NCI-H82 treated with DMSO at 0.1 percent for 48 hours (cell line): ENCODE measurements around the gene RALA.
"Not testable (repeated sequence)": the region's sequence is repeated elsewhere in the genome, so short reads cannot be mapped to it uniquely, and the experiment has no call there.

Experiments
- DNase-seq: peaks from one replicate; lab custom pipeline; 2025; ENCODE audit not compliant: unreplicated experiment; lab: John Stamatoyannopoulos, UW

RALA gene

DNA sequence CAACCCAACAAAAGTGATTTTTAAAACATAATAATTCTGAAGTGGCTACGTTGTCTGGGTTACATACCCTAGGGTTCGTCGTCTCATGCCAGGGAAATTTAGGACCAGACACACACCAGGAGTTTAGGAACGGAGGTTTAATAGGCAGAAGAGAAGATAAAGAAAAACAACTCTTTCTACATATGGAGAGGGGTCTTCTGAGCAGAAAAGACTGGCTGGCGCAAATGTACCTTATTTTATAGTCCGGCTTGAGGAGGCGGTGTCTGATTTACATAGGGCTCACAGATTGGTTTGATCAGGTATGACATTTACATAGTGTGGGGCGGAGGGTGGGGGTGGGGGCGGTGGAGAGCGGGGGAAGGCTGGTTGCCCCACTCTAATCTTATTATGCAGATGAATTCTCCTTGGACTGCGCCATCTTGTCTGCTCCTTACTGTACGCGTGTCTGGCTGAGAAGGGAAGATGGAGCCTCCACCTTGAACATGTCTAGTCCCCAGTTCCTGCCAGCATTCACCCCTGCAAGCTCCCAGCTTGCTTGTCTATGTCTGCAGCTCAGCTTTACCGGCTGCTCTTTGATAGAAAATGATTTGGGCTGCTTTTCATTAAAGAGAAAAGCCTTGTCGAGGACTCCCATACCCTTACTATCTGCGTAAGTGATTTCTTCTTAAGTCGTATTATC, 98.7 kb downstream of the RALA start:
- peak; percentile 92 for DNase-seq

DNA sequence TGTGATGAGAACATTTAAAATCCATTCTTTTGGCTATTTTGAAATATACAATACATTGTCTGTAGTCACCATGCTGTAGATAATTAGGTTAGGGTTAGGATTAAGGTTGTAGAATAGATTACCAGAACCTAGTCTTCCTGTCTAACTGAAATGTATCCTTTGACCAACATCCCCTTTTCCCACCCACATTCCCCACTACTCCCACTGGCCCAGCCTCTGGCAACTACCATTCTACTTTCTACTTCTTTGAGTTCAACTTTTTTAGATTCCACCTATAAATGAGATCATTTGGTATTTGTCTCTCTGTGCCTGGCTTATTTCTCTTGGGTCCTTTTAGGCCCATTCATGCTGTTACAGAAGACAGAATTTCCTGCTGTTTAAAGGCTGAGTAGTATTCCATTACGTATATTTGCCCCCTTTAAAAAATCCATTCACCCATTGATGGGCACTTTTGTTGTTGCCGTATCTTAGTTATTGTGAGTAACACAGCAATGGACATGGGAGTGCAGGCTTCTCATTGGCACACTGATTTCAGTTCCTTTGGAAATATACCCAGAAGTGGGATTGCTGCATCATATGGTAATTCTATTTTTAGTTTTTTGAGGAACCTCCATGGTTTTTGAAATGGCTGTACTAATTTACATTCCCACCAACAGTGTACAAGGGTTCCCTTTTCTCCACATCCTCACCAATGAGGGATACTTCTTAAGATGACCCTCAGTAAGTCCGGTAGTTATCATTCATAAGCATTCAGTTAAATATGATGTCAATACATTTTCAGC, 104.0 kb downstream of the RALA start:
- no peak for DNase-seq

DNA sequence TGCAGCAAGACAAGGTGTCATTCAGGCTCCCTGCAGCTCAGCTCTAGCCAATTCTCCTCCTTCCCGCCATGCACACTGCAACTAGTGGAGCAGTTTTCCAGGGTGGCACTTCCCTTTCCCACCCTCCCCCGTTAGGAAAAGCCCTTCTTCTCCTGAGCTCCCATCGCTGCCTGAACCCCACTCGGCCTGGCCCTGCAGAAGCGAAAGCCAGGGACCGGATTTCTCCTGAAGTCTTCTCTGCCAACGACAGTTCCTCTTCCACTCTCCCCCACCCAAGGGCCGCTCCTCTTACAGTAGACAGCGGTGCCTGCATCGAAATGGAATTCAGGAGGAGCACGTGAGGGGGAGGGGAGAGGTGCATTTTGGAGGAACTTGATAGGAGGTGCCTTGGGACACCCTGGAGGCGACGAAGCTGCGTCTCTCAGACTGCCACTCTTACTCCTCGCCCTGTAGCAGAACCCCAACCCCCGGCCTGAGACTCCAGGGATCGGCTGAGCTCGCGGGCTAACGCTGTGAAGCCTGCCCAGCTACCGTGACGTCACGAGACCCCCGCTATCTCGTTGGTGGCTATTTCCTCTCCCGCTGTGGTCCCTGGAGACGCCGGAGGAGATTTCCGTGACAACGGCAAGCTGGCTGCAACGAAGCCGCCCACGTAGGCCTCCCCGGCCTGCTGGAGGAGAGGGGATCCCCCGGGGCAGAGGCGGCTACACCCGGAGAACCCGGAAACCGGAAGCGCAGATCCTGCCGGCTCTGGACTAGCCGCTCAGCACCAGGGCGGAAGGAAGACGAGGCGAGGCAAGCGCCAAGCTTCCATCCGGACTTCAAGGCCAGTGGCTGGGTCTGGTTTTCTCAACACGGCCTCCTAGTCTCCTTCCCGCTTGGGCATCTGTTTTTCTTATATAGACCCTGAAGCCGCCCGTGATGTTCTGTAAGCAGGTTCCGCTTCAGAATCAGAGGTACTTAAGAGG, 109.7 kb downstream of the RALA start:
- DNase-seq: peak; percentile 90

DNA sequence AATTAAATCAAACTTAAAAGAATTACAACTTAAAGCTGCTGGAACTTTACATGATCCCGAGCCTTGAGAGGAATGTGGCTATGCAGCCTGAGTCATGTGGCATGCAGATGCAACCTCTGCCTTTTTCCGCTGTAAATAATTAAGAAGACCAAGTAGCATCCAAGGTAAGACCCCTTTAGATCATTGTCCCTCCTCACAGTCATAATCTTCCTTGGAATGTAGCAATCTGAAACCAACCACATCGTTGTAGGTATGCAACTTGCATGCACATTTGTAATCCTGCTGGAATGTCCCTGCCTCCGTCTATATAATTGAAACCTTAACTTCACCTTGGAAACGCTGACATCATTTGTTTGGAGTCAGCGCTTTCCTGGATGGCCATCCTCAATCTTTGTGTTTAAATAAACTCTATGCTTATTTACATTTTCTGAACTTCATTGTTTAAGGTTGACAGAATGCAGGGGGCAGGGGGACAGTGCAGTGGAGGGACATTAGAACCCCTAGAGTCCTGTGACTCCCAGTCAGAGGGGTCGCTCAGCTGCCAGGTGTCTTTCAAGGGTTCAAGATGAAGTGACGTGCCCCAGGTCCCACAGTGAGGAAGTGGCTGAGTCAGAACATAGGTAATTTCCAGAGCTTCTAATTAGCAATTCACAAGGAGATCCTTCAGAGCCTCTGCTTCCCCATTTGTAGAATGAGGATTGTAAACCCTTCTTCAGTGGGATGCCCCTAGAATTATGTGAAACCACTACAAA, 110.7 kb downstream of the RALA start:
- peak; percentile 4 for DNase-seq

DNA sequence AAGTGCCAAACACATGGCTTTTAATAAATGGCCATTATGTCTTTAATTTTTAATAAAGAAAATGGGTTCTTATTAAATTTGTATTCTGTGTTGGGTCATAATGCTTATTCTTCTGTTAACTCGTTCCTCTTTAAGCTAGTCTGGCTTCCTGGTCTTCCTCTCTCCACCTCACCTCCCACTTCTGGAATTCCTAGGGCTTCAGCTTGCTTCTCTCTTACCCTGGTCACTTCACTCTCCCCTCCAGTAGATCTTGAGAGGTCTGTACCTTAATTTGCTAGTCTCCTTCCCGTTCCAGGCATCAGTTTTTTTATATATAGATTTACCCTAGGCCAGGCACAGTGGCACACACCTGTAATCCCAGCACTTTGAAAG, 111.2 kb downstream of the RALA start:
- no peak for DNase-seq

DNA sequence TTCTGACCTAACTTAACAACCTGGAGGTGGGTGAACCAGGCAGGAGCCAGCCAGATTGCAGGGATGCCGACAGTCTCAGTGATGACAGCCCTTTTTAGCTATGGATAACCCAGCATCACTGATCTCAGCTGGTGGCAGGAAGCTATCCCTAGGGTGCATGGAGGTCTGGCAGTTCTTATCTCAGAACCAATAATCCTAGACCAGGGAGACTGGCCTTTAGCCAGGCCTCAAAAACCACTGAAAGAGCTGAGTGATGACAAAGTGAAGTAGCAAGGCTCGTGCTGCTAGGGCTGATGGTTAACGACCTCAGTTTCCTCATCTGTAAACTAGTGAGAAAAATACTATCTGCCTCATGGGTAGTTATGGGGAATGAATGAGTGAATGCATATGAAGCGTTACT, 112.5 kb downstream of the RALA start:
- DNase-seq: no peak

DNA sequence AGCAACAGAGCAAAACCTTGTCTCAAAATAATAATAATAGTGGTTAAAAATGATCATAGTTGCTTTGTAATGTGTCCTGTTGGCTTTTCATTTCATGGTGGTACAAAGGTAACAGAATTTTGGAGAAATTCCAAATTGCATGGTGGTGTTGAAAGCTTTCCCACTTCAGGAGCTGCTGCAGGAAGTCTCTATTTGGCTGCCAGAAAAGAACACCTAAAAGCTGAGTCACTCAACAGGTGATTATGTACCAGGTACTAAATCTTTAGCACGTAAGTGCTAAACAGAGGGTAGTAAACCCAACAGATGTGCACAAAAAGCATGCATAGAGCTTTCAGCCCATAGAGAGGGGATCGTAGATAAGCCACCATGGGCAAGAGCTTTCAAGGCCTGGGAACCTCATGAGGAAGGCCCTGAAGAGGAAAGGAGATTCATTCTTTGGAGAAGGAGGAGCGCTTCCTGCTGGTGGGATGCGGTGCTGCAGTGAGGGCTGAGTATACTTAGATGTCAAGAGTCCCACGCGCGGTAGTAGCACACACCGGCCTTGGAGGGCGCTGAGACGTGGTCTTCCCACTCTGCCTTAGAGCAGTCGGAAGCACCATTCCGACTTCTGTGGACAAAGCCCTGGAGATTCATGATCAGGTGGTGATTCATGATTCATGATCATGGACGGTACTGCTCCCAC, 118.7 kb downstream of the RALA start:
- no peak for DNase-seq

DNA sequence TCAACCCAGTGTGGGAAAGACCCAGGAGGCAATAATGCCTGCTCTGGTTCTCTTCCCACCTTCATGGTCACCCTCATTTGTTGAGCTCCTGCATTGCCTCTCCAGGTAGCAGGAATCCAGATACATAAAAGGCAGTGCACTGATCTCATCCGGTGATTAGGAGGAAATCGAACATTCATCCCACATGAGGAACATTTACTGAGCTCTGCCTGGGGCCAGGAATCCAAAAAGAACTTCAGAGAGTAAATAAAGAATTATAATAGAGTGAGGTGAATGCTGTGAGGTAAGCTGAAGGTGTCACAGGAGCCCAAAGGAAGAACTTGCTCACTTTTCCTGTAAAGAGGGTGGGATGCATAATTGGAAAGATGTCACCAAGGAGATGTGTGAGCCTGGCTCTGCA, 121.2 kb downstream of the RALA start:
- DNase-seq: no peak

DNA sequence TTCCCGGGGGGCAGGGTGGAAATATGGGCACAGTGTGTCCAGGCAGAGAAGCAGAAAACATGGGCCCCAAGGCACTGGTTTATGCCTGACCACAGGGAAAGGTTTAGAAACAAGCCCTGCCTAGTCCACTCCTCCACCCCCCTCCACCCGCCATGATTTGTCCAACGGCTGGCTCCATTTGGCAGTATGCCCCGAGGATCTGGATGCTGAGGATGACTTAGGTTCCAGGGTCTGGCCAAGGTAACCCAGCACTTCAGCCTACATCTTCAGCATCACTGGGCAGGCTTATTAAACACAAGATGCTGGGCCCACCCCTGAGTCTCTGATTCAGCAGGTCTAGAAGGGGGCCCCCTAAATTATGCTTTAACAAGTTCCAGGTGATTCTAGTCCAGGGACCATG, 121.9 kb downstream of the RALA start:
- DNase-seq: no peak

DNA sequence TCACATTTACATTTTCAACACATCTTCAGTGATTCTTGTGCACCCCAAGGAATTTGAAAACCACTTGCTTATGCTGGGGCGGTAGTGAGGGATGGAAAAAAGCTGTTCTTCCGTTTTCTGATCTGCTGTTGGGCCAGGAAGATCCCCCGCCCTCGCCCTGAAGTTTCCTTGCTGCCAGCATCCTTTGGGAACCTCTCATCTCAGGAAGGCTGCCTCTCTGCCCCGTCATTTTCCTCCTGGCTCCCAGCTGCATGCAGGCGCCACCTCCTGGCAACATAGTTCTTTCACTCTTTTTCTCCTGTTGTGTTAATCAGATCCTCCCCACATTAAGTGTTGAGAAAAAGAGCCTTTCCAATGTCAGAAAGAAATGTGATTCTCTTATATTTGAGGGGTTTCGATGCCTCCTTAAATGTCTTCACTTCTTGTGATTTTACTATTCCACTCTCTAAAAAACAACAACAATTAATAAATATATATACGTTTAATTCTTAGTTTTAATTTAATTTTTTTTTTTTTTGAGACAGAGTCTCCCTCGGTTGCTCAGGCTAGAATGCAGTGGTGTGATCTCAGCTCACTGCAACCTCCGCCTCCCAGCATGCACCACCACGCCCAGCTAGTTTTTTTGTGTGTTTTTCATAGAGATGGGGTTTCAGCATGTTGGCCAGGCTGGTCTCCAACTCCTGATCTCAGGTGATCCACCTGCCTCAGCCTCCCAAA, 122.9 kb downstream of the RALA start:
- DNase-seq: peak; percentile 65

DNA sequence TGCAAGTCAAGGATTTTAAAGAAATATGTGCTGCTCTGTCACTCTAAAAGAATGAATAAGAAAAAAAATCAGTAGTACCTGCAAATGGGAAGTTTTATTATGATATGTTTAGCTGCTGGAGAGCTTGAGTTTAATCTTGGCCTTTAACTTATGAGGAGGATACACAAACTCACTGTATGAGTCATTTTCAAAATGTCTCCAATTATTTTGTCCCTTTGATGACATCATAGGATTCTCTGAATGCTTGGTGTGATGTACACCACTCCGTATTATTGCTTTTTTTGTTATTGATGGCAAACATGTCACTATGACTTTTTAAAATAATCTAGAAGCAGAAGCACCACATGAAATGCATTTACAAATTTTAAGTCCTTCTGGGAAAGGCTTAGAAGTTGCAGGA, 125.8 kb downstream of the RALA start:
- no peak for DNase-seq

DNA sequence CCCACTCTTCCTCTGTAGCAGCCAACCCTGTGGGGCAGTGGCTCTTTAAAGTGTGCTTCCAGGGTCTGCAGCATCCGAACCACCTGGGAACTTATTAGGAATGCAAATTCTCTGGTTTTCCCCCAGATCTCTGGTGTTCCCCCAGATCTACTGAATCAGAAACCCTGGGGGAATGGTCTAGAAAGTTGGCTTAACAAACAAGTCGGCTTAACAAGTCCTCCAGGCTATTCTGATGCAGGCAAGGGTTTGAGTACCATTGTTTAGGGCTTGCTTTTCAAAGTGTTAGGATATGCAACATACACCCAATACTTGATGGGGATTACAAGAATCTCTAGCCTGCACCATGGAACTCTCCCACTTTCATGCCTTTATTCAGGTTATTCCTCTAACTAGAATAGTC, 126.3 kb downstream of the RALA start:
- no peak for DNase-seq

DNA sequence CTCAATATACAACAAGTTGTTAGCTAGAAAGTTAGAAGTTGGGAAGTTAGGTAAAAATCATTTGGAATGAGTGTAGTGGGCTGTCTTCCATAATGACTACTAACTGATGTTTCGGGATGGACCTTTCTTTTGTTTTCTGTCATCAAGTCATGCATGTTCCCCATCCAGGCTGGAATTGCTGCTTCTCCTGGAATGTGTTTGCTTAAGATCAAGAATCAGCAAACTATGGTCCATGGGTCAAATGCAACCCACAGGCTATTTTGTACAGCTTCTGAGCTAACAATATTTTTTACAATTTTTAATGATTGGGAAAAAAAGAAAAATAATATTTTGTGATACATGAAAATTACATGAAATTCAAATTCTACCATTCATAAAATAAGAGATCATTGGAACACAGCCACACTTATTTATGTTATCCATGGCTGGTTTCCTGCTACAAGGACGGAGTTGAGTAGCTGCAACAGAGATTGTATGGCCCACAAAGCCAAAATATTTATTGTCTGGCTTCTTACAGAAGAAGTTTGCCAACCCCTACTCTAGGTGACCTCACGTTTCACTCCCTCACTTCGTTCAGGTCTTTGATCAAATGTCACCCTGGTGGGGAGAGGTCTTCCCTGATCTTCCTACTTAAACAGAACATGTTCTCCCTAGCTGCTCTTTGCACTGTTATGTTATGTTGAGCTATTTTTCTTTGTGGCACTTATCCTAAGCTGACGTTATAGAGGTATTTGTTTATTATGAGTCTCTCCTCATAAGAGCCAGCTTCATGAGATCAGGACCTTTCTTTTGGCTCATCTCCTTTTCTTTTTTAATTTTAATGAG, 127.1 kb downstream of the RALA start:
- DNase-seq: no peak

DNA sequence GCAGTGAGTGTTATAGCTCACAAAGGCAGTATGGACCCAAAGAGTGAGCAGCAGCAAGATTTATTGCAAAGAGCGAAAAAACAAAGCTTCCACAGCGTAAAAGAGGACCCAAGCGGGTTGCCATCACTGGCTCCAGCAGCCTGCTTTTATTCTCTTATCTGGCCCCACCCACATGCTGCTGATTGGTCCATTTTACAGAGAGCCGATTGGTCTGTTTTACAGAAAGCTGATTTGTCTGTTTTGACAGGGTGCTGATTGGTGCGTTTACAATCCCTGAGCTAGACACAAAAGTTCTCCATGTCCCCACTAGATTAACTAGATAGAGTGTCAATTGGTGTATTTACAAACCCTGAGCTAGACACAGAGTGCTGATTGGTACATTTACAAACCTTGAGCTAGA, 129.9 kb downstream of the RALA start:
- DNase-seq: not testable (repeated sequence)

DNA sequence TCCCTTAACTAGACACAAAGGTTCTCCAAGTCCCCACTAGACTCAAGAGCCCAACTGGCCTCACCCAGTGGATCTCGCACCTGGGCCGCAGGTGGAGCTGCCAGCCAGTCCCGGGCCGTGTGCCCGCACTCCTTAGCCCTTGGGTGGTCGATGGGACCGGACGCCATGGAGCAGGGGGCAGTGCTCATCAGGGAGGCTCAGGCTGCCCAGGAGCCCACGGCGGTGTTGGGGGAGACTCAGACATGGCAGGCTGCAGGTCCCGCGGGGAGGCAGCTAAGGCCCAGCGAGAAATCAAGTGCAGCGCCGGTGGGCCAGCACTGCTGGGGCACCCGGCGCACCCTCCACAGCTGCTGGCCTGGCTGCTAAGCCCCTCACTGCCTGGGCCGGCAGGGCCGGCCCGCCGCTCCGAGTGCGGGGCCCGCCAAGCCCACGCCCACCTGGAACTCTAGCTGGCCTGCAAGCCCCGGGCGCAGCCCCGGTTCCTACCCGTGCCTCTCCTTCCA, 130.5 kb downstream of the RALA start:
- DNase-seq: no peak

DNA sequence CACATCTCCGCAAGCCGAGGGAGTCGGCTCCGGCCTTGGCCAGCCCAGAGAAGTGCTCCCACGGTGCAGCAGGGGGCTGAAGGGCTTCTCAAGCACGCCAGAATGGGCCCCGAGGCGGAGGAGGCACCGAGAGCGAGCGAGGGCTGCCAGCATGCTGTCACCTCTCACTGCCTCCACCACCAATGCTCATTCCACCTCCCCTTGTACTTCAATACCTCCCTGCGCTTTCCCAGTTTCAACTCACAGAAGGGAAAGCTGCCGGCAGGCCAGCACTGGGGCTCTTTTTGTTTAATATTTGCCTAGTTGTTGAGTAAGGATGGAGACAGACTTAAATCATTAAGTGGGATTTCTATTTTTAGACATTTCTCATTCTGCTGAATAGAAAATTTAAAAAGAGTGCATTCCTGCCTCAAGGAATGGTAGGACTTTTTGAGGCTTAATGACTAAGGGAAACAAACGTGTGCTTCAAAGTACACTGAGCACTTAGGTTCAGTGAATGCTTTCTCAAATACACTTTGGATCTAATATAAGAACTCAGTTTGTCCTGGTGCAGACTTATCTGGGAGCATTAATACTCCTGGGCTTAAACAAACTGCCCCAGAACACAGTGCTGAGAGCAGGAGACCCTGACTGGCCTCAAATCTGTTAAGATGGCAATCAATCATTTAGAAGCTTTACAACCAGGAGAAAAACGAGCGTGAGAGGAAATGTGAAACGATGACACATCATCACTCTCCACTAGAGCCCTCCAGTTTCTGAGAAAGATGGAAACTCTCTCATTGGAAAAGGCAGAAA, 131.2 kb downstream of the RALA start:
- DNase-seq: peak; percentile 29

DNA sequence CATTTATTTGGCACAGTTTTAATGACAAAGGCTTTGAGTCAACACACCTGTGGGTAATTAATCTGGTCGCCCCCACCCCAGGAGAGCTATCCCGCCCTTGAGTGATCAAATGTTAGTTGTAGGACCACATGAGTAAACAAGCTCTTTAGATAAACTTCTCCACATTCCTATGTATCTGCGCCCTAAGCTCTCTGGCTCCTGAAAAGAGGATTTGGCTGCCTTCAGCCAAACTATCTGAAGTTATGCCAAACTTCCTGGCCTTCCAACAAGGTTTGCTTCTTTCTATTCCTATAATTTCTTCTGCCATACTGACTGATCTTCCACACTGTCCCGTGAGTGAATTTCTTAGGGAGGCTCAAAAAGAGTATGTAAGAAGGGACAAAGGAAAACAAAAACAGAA, 134.2 kb downstream of the RALA start:
- no peak for DNase-seq
